ENCODE results near the gene THRB.
"Not testable (repeated sequence)": the region's sequence is repeated elsewhere in the genome, so short reads cannot be mapped to it uniquely, and the experiment has no call there.

The THRB gene

GRCh38 chr3:24415824-24416223 is 78.8 kb downstream of the THRB start:
- in situ Hi-C loops (cut with MboI; ENCODE audit: low sequenced_read_pairs, unreplicated experiment) = no loop called here
- TF ChIP-seq CTCF (IDR thresholded peaks at IDR 0.05; ENCODE audit: borderline replicate concordance, control extremely low read depth, extremely low read depth, insufficient read depth, missing control alignments) = no peak

GRCh38 chr3:24413662-24414061 is 81.0 kb downstream of the THRB start:
- DNase-seq (ENCODE audit: low spot score); in situ Hi-C loops (cut with MboI; ENCODE audit: low sequenced_read_pairs, unreplicated experiment): not testable (repeated sequence)

More at GRCh38 chr3:24415824-24416223, 78.8 kb downstream of the THRB start:
- no peak for DNase-seq (ENCODE audit: low spot score)

DNA sequence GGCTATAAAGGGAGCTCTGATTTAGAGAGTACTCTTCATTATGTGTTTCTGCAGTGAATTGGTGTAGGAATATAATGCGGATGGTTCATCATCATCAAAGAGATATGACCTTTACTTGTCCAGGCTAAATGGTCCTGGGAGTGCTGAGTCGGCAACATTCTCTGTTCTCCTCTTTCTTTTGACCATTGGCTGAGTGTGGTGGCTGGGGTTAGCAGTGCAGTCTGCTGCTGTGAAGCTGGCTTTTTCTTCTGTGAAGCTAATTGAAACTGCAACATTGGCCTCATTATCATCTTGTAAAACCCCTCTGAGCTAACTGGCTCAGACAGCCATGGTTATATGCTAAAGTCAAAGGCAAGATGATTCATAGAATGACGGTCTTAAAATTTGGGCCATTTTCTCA is 83.8 kb downstream of the THRB start:
- in situ Hi-C loops (cut with MboI; ENCODE audit: low sequenced_read_pairs, unreplicated experiment) = no loop called here
- no peak for TF ChIP-seq CTCF (IDR thresholded peaks at IDR 0.05; ENCODE audit: borderline replicate concordance, control extremely low read depth, extremely low read depth, insufficient read depth, missing control alignments)
- DNase-seq (ENCODE audit: low spot score) = no peak

- TF ChIP-seq CTCF (IDR thresholded peaks at IDR 0.05; ENCODE audit: borderline replicate concordance, control extremely low read depth, extremely low read depth, insufficient read depth, missing control alignments) = no peak
- no peak for DNase-seq (ENCODE audit: low spot score)
- in situ Hi-C loops (cut with MboI; ENCODE audit: low sequenced_read_pairs, unreplicated experiment) = no loop called here
These were observed 86.5 kb downstream of the THRB start for GRCh38 chr3:24407980-24408680.

DNA sequence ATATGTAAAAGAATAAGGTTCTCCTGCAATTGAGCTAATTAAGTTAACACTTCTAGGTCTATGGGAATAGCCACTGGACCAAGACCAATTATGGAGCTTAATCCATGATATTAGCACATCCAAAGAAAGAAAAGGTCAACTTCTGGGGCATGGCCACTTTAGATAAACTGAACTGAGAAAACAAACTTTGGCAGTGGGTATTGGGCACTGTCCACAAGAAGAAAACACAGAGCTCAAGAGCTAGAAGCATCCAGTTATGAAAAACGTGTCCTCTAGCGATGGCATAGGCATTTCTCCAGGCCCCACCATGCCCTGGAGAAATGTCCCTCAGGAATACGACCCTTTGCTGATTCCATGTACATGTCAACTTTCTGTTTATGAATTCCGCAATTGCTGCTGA is 87.8 kb downstream of the THRB start:
- in situ Hi-C loops (cut with MboI; ENCODE audit: low sequenced_read_pairs, unreplicated experiment) = no loop called here
- DNase-seq (ENCODE audit: low spot score) = no peak
- TF ChIP-seq CTCF (IDR thresholded peaks at IDR 0.05; ENCODE audit: borderline replicate concordance, control extremely low read depth, extremely low read depth, insufficient read depth, missing control alignments) = no peak

DNA sequence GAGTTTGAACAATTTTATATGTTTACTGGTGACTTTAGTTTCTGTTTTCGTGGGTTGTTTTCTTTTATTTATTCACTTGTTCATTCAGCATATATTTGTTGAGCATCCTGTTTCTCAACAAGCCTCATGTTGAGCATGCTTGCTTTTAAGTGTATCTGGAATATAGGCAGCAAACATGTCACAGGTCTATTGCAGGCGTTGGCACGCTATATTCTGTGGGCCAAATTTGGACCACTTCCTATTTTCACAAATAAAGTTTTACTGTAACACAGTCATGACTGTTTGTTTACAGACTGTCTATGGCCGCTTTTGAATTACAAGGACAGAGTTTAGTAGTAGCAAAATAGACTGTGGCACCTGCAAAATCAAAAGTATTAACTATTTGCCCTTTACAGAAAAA is 89.6 kb downstream of the THRB start:
- no peak for DNase-seq (ENCODE audit: low spot score)
- no peak for TF ChIP-seq CTCF (IDR thresholded peaks at IDR 0.05; ENCODE audit: borderline replicate concordance, control extremely low read depth, extremely low read depth, insufficient read depth, missing control alignments)
- in situ Hi-C loops (cut with MboI; ENCODE audit: low sequenced_read_pairs, unreplicated experiment) = no loop called here

- no peak for DNase-seq (ENCODE audit: low spot score)
- TF ChIP-seq CTCF (IDR thresholded peaks at IDR 0.05; ENCODE audit: borderline replicate concordance, control extremely low read depth, extremely low read depth, insufficient read depth, missing control alignments) = no peak
- in situ Hi-C loops (cut with MboI; ENCODE audit: low sequenced_read_pairs, unreplicated experiment) = no loop called here
These were observed 92.9 kb downstream of the THRB start for GRCh38 chr3:24401811-24402185.

Data from GM13976 (cell line).